NB4 (cell line): ENCODE results near the gene CCDC57.

ENCODE experiments used
- MAX ChIP-seq: IDR thresholded peaks from 2 replicates; pipeline ENCODE4 v1.6.1; 2011; ENCODE audit warnings: low read depth, low read length
- POLR2A ChIP-seq: IDR thresholded peaks from 2 replicates; pipeline ENCODE4 v1.6.1; 2011; ENCODE audit warnings: mild to moderate bottlenecking; ENCODE audit not compliant: insufficient read length; ENCODE audit errors: extremely low read depth
- TF ChIP-seq, protein P1 (sequence below): IDR thresholded peaks from one replicate; pipeline ENCODE4 v1.5.1; 2012; ENCODE audit warnings: low read depth, low read length

GRCh38 chr17:82242977-82243647 lies 30.5 kb upstream of the CCDC57 start:
- TF ChIP-seq MAX (peak; percentile 57), POLR2A (no peak)
- TF ChIP-seq, protein P1, sequence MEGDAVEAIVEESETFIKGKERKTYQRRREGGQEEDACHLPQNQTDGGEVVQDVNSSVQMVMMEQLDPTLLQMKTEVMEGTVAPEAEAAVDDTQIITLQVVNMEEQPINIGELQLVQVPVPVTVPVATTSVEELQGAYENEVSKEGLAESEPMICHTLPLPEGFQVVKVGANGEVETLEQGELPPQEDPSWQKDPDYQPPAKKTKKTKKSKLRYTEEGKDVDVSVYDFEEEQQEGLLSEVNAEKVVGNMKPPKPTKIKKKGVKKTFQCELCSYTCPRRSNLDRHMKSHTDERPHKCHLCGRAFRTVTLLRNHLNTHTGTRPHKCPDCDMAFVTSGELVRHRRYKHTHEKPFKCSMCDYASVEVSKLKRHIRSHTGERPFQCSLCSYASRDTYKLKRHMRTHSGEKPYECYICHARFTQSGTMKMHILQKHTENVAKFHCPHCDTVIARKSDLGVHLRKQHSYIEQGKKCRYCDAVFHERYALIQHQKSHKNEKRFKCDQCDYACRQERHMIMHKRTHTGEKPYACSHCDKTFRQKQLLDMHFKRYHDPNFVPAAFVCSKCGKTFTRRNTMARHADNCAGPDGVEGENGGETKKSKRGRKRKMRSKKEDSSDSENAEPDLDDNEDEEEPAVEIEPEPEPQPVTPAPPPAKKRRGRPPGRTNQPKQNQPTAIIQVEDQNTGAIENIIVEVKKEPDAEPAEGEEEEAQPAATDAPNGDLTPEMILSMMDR, result no peak
